GM12878 (cell line): ENCODE data around the gene NUP210L.

Experiments used
- EED ChIP-seq: sonication (generic); IDR thresholded peaks from 2 replicates; pipeline ENCODE4 v1.6.1; 2016; ENCODE audit warnings: antibody characterized with exemption, low read depth
- EZH2 ChIP-seq: IDR thresholded peaks from 2 replicates; pipeline ENCODE4 v1.6.1; 2012; ENCODE audit warnings: low read depth, mild to moderate bottlenecking, control low read depth, inconsistent platforms, low read length, borderline replicate concordance; ENCODE audit not compliant: control insufficient read depth
- FOXM1 ChIP-seq: IDR thresholded peaks from 2 replicates; pipeline ENCODE4 v1.6.1; 2012; ENCODE audit warnings: low read depth, mild to moderate bottlenecking, inconsistent platforms, low read length, moderate library complexity
- KLF5 ChIP-seq: fragments of 450-650 bp; IDR thresholded peaks from 2 replicates; pipeline ENCODE4 v1.6.1; 2014; ENCODE audit warnings: mild to moderate bottlenecking; ENCODE audit not compliant: partially characterized antibody
- POLR2A ChIP-seq: IDR thresholded peaks from 2 replicates; pipeline ENCODE4 v1.6.1; 2011; ENCODE audit warnings: low read depth, mild to moderate bottlenecking, low read length
- POLR2AphosphoS5 ChIP-seq: IDR thresholded peaks from 2 replicates; pipeline ENCODE4 v1.6.1; 2011; ENCODE audit warnings: mild to moderate bottlenecking, low read length, inconsistent platforms
- RAD21 ChIP-seq: IDR thresholded peaks from 2 replicates; pipeline ENCODE4 v1.6.1; 2011; ENCODE audit warnings: mild to moderate bottlenecking, low read depth, low read length, moderate library complexity; ENCODE audit not compliant: insufficient read depth
- SMC3 ChIP-seq: IDR thresholded peaks from 2 replicates; pipeline ENCODE4 v1.6.1; 2011; ENCODE audit warnings: low read length, improper control_type of control experiment, borderline replicate concordance
- STAT3 ChIP-seq: IDR thresholded peaks from 2 replicates; pipeline ENCODE4 v1.6.1; 2011; ENCODE audit warnings: low read depth, low read length, improper control_type of control experiment
- TF ChIP-seq, protein P1 (sequence below), 3 experiments: IDR thresholded peaks in 2 of 3; conservative IDR thresholded peaks in 1 of 3; 2 replicates each; pipeline ENCODE4 v1.5.1; 2011; ENCODE audit warnings: low read depth in 3 of 3, low read length in 3 of 3, mild to moderate bottlenecking in 3 of 3, control low read depth in 2 of 3, moderate library complexity in 2 of 3, inconsistent platforms in 1 of 3, mixed read lengths in 1 of 3; ENCODE audit not compliant: control insufficient read depth in 2 of 3, insufficient read depth in 1 of 3; ENCODE audit errors: extremely low read depth in 1 of 3

DNA sequence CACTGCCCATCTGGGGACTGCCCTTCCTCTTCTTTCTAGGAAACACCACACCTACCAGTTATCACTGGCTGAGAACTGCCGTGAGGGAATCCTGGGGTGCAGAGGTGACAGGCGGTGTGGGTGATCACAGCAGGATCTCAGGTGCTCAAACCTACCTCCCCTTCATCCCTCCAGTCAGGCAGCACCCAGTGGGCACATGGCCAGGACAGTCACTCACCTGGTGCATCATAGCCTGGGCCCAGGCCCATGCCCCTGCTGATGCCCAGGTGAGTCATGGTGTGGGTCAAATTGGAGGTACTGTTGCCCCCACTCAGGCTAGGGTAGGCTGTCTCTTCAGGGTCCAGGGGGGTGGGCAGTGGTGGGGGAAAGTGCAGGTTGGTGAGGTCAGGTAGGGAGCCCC lies 203.1 kb downstream of the NUP210L start:
- TF ChIP-seq, protein P1, sequence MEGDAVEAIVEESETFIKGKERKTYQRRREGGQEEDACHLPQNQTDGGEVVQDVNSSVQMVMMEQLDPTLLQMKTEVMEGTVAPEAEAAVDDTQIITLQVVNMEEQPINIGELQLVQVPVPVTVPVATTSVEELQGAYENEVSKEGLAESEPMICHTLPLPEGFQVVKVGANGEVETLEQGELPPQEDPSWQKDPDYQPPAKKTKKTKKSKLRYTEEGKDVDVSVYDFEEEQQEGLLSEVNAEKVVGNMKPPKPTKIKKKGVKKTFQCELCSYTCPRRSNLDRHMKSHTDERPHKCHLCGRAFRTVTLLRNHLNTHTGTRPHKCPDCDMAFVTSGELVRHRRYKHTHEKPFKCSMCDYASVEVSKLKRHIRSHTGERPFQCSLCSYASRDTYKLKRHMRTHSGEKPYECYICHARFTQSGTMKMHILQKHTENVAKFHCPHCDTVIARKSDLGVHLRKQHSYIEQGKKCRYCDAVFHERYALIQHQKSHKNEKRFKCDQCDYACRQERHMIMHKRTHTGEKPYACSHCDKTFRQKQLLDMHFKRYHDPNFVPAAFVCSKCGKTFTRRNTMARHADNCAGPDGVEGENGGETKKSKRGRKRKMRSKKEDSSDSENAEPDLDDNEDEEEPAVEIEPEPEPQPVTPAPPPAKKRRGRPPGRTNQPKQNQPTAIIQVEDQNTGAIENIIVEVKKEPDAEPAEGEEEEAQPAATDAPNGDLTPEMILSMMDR (IDR thresholded peaks at IDR 0.05 in 2 of 3, conservative IDR thresholded peaks at IDR 0.05 in 1 of 3; ENCODE audit: control insufficient read depth in 2 of 3, extremely low read depth in 1 of 3, insufficient read depth in 1 of 3, low read depth in 3 of 3, low read length in 3 of 3) = no peak
- TF ChIP-seq POLR2A = no peak
- no peak for TF ChIP-seq SMC3
- no peak for TF ChIP-seq EED
- no peak for TF ChIP-seq STAT3
- no peak for TF ChIP-seq KLF5
- TF ChIP-seq POLR2AphosphoS5 = no peak
- no peak for TF ChIP-seq RAD21
- TF ChIP-seq FOXM1 = no peak
- TF ChIP-seq EZH2 = no peak
